Body of pancreas (tissue), 4 donors: ENCODE results near the gene SMG1.

Experiments
- CTCF ChIP-seq, 7 experiments: fragments of 450-650 bp in 4 of 7; fragments of 200-600 bp in 3 of 7; sonication (generic) in 3 of 7; IDR thresholded peaks; one replicate each; pipeline ENCODE4 v1.5.1; 2016 to 2019; ENCODE audit warnings: antibody characterized with exemption in 7 of 7
- POLR2A ChIP-seq, 3 donors: fragments of 450-650 bp; IDR thresholded peaks; one replicate each; pipeline ENCODE4 v1.6.1; 2016; ENCODE audit warnings: antibody characterized with exemption in 3 of 3, mild to moderate bottlenecking in 2 of 3

DNA sequence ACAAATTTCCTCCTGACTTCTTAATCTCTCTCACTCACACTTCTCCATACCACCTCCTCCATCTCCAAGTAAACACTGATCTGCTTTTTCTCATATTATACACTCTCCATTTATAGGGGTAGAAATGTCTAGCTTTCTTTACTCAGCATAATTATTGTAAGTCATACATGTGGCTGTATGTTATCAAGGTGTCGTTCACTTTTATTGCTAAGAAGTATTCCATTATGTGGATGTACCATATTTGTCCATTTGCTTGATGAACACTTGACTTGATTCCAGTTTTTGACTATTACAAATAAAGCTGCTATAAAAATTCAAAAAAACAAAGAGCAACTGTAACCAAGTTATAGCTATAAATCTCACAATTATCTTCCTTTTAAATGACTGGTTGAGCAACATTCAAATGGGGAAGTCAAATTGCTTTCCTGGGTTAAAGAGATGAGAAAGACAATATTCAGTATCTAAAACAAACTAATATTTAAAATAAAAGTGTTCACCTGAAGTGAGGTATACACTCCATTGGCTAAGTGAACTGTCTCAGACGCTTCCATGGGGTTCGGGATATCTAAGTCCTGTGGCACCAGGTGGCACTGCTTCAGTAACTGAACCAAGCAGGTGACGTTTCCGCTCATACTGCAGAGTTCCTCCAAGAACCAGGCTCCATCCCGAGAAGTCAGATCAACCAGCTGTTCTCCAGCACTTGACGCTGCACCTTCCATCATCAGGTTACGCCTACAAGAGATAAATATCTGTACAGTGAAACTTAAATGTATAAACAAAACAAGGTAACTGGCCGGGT lies 92.3 kb downstream of the SMG1 start:
- TF ChIP-seq CTCF (IDR thresholded peaks at IDR 0.05): no peak
- no peak for TF ChIP-seq POLR2A (IDR thresholded peaks at IDR 0.05)
